Stimulated activated CD4-positive, alpha-beta T cell treated with anti-CD3 and anti-CD28 coated beads, Interleukin-15, amount 100 ng/mL, for 1 hour (primary cell): ENCODE measurements around the gene CEP20.
"Not testable (repeated sequence)": the region's sequence is repeated elsewhere in the genome, so short reads cannot be mapped to it uniquely, and the experiment has no call there.

ENCODE experiments used
- DNase-seq, 2 donors: peaks; one replicate each; pipeline ENCODE4 v3.0.0-alpha.2; 2020; ENCODE audit warnings: low read depth in 1 of 2, low spot score in 1 of 2

Gene CEP20, protein sequence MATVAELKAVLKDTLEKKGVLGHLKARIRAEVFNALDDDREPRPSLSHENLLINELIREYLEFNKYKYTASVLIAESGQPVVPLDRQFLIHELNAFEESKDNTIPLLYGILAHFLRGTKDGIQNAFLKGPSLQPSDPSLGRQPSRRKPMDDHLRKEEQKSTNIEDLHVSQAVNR

DNA sequence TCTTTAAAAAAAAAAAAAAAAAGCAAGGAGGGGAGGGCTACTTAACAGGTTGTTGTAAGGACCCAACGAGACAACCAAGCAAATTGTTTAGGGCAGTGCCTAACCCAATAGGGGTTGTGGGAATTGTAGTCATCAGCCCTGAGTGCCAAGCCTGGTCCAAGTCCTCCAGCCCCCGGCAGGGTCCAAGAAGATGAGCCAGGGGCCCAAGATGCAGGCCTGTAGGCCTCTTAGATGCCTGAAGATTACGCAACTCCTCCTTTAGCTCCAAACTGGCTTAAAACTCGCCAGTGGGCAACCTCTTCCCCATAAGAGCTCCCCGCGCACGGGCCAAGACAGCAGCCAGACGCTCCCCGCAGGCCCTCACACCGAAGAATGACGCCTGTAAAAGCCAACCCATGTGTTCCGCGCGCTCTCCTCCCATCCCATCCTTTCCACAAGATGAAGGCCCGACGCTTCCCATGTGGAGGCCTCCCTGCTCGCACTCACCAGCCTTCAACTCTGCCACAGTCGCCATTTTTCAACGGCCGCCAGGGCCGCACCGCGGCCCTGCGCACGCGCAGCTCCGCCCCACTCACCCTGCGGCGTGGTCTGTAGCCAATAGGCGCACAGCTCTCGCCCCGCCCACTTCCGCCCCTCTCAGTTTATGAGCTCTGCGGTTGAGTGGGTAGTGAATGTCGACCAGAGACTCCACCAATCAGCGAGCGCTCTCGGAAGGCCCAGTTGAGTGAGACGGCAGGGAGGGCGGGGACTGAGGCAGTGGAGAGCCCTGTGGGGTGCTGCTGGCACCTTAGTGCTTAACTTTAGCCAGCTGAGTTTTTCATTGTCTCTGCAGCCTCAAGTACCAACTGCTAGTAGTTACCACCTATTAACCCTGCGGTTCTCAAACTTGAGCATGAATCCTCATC is at the start of gene CEP20:
Gene CEP20, minus strand, starts transcription at position 532 of the 905 bp plus-strand sequence. Its CDS starts 18 bp downstream, at position 514.
- DNase-seq, result peak; percentile 99

DNA sequence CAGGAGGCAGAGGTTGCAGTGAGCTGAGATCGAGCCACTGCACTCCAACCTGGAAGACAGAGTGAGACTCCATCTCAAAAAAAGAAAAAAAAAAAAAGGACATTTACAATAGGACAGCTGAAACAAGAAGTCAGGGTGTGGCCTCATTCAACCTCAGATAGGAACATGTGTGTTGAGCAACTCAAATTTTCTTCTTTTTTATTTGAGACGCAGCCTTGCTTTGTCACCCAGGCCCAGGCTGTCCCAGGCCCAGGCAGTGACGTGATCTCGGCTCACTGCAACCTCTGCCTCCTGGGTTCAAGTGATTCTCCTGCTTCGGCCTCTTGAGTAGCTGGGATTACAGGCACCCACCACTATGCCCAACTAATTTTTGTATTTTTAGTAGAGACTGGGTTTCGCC is 48.4 kb upstream of the CEP20 start:
- DNase-seq, result not testable (repeated sequence)

DNA sequence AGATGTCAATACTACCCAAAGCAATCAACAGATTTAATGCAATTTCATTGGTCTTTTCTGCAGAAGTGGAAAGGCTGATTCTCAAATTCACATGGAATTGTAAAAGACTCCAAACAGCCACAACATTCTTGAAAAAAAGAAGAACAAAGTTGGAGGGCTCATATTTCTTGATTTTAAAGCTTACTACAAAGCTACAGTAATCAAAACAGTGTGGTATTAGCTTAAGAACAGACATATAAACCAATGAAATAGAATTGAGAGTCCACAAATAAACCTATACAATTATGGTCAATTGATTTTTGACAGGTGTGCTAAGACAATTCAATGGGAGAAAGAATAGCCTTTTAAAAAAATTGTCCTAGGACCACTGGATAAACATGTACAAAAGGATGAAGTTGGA is 46.6 kb upstream of the CEP20 start:
- DNase-seq, result no peak

DNA sequence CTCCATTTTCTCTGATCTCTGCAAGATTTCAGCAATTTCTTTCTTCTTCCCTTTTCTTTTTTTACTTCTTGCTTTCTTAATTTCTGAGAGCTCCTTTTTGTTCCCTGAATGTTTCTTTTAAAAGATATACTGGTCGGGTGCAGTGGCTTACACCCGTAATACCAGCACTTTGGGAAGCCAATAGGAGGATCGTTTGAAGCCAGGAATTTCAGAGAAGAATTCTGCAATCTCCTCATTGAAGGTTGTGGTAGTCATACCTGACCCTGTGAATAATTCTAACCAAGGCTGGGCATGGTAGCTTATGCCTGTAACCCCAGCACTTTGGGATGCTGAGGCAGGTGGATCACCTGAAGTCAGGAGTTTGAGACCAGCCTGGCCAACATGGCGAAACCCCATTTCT is 45.4 kb upstream of the CEP20 start:
- DNase-seq, result no peak

DNA sequence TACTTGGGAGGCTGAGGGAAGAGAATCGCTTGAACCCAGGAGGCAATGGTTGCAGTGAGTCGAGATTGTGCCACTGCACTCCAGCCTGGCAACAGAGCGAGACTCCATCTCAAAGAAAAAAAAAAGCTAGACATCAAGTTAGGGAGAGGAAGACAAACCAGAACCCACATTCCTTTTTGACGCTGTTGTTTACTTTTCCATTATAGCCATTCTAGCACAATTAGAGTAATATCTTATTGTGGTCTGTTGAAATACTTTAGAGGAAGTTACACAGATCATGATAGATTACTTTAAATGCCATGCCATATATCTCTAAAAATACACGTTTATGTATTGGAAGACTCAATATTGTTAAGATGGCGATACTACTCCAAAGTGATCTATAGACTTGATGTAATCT is 44.5 kb upstream of the CEP20 start:
- DNase-seq, result no peak

DNA sequence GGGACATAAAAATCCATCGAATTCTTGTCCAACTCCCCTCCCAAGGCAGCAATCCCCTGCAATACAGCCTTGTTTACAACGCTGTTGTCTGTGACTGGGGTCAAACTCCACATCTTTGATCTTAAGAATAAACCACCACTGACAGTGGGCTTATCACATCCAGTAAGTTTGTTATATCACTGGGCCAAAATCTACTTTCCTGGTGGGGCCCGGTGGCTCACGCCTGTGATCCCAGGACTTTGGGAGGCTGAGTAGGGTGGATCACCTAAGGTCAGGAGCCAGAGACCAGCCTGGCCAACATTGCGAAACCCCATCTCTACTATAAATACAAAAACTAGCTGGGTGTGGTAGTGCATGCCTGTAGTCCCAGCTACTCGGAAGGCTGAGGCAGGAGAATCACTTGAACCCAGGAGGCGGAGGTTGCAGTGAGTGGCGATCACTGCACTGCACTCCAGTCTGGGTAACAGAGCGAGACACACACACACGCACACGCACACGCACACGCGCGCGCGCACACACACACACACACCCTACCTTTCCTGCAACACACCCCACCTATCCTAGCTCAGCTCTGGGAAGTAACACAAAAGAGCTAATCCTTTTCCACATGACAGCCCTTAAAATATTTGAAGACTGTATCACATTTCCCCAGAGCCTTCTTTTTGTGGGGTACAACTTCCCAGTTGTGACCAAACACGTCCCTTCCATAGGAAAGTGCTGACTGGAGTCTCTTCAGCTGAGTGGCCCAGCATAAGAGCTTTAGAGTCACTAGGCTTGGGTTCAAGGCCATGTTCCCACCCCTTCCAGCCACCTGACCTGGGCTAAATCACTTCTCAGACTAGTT is 40.1 kb upstream of the CEP20 start:
- no peak for DNase-seq

DNA sequence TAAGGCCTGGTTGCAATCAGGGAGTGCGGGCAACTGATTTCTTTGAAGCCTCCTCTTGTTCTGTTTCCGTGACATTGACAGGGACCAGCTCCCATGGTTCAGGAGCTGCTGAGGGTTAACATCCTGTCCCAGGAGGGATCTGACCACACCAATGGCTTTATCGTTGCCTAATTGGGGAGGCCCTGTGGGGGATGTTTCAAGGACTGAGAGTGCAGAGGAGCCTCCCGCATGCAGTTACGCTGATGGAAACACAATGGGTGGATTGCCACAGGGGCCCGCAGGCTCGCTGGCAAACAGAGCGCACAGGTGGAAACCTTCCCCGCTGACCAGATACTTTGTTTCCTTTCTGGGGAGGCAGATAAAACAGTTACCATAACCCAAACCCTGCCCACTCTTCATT is 37.2 kb upstream of the CEP20 start:
- no peak for DNase-seq

DNA sequence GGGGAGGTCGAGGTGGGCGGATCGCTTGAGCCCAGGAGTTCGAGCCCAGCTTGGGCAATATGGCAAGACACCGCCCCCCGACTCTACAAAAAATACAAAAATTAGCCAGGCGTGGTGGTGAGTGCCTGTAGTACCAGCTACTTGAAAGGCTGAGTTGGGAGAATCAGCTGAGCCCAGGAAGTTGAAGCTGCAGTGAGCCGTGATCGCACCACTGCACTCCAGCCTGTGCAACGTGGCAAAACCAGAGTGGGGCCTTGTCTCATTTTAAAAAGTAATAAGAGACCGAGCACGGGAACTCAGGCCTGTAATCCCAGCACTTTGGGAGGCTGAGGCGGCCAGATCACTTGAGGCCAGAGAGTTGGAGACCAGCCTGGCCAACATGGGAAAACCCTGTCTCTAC is 36.6 kb upstream of the CEP20 start:
- DNase-seq, result no peak

DNA sequence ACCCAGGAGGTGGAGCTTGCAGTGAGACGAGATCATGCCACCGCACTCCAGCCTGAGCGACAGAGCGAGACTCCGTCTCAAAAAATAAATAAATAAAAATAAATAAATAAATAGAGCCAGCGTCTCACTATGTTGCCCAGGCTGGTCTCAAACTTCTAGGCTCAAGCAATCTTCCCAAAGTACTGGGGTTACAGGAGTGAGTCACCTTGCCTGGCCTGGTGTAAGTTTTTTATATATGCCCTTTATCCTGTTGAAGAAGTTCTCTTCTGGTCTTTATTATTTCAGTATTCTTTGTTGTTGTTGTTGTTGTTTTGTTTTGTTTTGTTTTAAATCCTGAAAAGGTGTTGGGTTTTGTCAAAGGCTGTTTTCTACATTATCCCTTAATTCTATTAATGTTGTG is 30.9 kb upstream of the CEP20 start:
- no peak for DNase-seq

DNA sequence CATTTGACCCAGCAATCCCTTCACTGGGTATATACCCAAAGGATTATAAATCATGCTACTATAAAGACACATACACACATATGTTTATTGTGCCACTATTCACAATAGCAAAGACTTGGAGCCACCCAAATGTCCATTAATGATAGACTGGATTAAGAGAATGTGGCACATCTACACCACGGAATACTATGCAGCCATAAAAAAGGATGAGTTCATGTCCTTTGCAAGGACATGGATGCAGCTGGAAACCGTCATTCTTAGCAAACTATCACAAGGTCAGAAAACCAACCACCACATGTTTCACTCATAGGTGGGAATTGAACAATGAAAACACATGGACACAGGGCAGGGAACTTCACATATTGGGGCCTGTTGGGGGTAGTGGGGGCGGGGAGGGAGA is 29.9 kb upstream of the CEP20 start:
- not testable (repeated sequence) for DNase-seq

DNA sequence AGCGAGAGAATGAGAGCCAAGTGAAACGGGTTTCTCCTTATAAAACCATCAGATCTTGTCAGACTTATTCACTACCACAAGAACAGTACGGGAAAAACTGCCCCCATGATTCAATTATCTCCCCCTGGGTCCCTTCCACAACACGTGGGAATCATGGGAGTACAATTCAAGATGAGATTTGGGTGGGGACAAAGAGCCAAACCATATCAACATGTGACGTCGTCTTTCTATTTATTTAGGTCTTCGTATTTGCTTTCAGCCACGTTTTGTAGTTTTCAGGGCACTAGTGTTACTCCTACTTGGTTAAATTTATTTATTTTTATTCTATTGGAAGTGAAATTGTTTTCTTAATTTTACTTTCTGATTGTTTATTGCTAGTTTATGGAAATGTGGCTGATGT is 27.9 kb upstream of the CEP20 start:
- no peak for DNase-seq

DNA sequence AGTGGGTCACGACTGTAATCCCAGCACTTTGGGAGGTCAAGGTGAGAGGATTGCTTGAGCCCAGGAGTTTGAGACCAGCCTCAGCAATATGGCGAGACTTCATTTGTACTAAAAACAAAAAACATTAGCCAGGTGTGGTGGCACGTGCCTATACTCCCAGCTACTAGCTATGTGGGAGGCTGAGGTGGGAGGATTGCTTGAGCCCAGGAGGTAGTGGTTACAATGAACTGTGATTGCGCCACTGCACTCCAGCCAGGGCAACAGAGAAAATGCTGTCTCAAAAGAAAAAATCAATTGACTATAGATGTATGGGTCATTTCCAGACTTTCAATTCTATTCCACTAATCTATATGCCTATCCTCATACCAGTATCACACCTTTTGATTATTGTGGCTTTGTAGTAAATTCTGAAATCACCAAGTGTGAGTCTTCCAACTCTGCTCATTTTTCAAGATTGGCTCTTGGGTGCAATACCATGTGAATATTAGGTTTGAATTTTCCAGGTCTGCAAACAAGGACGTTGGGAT is 27.2 kb upstream of the CEP20 start:
- no peak for DNase-seq

DNA sequence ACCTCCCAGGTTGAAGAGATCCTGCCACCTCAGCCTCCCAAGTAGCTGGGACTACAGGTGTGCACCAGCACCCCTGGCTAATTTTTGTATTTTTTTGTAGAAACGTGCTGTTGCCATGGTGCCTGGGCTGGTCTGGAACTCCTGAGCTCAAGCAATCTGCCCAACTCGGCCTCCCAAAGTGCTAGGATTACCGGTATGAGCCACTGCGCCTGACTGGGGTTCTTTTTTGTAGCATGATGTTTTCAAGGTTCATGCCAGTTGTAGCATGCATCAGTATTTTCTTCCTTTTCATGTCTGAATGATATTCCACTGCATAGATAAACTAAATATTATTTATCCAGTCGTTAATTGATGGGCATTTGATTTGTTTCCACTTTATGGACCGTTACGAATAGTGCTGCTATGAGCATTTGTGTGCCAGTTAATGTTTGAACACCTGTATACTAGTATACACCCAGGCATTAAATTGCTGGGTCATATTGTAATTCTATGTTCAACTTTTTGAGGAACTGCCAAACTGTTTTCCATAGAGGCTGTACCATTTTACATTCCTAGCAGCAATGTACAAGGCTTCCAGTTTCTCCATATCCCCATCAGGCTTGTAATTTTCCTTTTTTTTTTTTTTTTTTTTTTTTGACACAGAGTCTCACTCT is 24.8 kb upstream of the CEP20 start:
- DNase-seq, result no peak

DNA sequence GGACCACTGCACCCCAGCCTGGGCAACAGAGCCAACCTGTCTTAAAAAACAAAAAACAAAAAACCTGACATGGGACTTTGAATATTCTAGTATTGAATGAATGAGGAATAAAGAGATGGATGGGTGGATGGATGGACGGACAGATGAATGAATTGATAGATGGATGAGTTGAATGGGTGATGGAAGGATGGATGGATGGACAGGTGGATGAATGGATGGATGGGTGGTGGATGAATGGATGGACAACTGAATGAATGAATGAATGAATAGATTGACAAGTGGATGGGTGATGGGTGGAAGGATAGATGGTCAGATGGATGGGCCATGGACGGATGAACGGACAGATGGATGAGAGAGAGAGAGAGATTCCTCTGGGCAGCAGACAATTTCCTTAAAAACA is 22.8 kb upstream of the CEP20 start:
- DNase-seq, result no peak

DNA sequence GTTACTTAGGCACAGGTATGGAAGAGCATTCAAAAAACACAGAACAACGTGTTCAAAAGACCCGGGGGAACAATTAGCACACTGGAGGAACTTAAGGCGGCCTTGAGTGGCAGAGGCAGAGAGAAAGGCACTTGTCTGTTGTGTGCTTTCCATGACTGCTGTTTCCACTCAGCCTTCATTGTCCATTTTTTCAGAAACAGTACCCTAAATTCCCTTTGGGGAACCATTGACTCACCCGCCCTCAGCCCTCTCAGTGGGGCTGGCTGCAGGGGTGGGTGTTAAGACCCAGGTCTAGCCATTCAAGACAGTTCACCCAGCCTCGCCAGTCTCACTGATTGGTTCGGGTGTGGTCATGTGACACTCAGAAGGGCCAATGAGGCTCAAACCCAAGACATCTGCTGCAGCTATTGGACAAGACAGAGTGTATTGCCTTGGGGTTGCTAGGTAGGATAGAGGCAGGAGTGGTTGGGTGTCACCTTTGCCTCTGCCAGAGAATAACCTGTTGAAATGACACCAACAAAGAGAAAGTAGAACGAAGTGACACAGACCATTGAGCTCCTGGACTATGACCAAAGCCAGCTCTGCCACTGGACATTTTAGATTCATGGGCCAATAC is 19.6 kb upstream of the CEP20 start:
- no peak for DNase-seq

DNA sequence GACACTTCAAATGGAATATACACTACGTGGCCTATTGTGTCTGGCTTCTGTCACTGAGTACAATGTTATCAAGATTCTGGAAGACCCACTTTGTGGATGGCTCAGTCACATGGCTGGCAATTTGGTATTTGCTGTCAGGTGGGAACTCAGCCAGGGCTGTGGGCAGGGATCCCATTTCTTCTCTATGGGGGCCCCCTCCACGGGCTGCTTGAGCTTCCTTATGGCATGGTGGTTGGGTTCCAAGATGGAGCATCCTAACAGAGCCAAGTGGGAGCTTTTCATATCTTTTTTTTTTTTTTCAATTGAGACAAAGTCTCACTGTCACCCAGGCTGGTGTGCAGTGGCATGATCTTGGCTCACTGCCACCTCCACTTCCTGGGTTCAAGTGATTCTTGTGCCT is 18.0 kb upstream of the CEP20 start:
- DNase-seq, result no peak

DNA sequence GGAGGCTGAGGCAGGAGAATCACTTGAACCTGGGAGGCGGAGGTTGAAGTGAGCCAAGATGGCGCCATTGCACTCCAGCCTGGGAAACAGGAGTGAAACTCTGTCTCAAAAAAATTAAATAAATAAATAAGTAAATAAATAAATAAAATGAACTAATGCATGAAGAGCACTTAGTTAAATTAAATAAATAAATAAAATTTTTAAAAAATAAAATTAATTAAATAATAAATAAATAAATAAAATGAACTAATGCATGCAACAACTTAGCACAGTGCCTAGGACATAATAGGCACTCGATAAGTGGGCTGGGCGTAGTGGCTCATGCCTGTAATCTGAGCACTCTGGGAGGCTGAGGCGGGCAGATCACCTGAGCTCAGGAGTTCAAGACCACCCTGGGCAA is 15.6 kb upstream of the CEP20 start:
- no peak for DNase-seq

DNA sequence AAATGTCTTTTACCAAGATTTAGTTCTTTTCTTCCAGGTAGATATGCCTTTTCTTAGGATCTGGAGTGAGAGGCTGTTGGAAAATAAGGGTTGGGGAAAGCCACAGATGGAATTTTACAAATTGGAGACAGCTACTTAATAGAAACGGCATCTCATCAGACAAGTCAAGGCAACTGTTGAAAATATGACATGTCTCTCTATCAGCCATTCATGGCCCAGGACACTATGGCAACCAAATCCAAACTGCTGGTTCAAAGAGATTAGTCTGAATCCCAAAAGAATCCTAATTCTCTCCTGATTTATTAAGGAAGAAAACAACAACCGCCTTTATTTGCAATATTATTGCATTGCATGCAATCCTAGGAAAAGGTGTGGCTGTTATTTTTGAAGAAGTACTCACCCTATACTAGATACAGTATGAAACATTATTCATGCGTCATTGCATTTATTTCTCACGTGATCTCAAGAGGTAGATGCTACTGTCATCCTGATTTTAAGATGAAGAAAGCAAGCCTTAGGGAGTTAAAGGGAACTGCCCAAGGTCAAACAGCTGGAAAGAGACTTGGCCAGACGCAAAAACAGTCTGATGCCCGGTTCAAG is 12.6 kb upstream of the CEP20 start:
- DNase-seq, result no peak

DNA sequence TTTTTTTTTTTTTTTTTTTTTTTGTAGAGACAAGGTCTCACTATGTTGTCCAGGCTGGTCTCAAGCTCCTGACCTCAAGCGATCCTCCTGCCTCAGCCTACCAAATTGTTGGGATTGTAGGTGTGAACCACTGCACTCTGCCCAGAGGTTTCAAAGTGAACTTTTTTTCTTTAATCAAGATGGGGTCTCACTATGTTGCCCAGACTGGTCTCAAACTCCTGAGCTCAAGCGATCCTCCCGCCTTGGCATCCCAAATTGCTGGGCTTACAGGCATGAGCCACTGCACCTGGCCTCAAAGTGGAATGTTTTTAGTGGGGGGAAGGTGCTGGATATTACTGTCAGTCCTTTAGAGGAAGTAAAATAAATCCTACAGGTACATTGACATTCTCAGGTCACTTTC is 12.0 kb upstream of the CEP20 start:
- DNase-seq, result no peak

DNA sequence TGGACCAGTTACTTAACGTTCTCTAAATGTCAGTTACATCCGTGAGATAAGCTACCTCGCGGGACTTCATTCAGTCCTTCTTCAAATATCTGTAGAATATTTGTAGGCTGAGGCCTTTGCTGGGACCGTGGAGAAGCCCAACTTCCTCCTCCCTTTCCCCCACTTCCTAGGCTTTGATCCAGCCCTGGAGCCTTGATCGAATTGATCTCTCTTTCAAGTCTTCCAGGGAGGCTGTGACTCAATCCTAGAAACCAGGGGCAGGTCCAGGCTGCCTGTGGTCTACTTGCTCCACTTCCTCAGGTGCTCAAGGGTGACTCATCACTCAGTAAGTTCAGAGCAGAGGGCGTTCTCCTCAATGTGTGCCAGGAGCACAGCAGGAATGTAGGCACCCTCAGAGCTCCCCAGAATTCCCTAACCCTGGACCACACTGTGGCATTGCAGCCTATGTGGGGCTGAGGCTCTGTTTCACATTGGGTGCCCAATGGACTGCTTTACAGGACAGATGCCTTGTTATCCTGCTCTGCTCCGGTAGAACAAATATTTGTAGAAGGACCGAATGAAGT is 11.2 kb upstream of the CEP20 start:
- no peak for DNase-seq
